Caco-2 (cell line): ENCODE results near the gene REC8. TPM values are rescaled to one million over a fixed set of nuclear protein-coding genes. Genes with fewer than 3 reads are reported as not detected.

ENCODE experiments used
- BruUV-seq: library from RNA; stranded (reverse); fragments of 400-500 nt; replicated peaks from 2 replicates; lab custom pipeline; 2021; lab: Mats Ljungman, UMichigan
- CTCF ChIA-PET: fragments of 300-600 bp; sonication (Branson Sonifier 250); formaldehyde crosslinking; loops from one replicate; lab custom pipeline; 2022; ENCODE audit warnings: antibody characterized with exemption; lab: Charles Lee
- POLR2A ChIA-PET: fragments of 300-600 bp; sonication (Branson Sonifier 250); formaldehyde crosslinking; loops from one replicate; lab custom pipeline; 2022; ENCODE audit warnings: antibody characterized with exemption; lab: Charles Lee
- DNase-seq, 2 experiments: peaks; one replicate each; pipeline versions ENCODE4 v3.0.0 to v3.0.0-alpha.2; 2020 to 2022
- H3K27me3 ChIP-seq: replicated peaks from 2 replicates; pipeline ENCODE4 v1.6.0; 2011; ENCODE audit warnings: low read length; ENCODE audit not compliant: control insufficient read depth, insufficient read depth
- H3K36me3 ChIP-seq: 2 replicates; pipeline ENCODE4 v1.5.1; 2011; ENCODE audit warnings: low read length; ENCODE audit not compliant: control insufficient read depth, insufficient read depth
- H3K4me1 ChIP-seq: fragments of 250-450 bp; sonication (Bioruptor Pico); 2 replicates; pipeline ENCODE4 v1.5.1; 2020; ENCODE audit warnings: mild to moderate bottlenecking
- H3K4me3 ChIP-seq: 2 replicates; pipeline ENCODE4 v1.5.1; 2011; ENCODE audit warnings: low read depth, mild to moderate bottlenecking, control low read depth, low read length
- H3K9me3 ChIP-seq: fragments of 250-450 bp; sonication (Bioruptor Pico); 2 replicates; pipeline ENCODE4 v1.5.1; 2020; ENCODE audit warnings: mild to moderate bottlenecking, moderate library complexity
- H3K27ac Mint-ChIP-seq: one replicate; pipeline ENCODE4 v1.8.0; 2022; ENCODE audit warnings: mixed read lengths; ENCODE audit not compliant: unreplicated experiment
- H3K27me3 Mint-ChIP-seq: one replicate; pipeline ENCODE4 v1.8.0; 2022; ENCODE audit warnings: mixed read lengths; ENCODE audit not compliant: insufficient read depth, unreplicated experiment
- H3K36me3 Mint-ChIP-seq: one replicate; pipeline ENCODE4 v1.8.0; 2022; ENCODE audit warnings: mild to moderate bottlenecking, mixed read lengths; ENCODE audit not compliant: insufficient read depth, unreplicated experiment
- H3K4me1 Mint-ChIP-seq: one replicate; pipeline ENCODE4 v1.8.0; 2022; ENCODE audit warnings: low read depth, mixed read lengths; ENCODE audit not compliant: unreplicated experiment
- H3K4me3 Mint-ChIP-seq: one replicate; pipeline ENCODE4 v1.8.0; 2022; ENCODE audit warnings: mild to moderate bottlenecking, moderate library complexity, mixed read lengths; ENCODE audit not compliant: unreplicated experiment
- H3K9me3 Mint-ChIP-seq: one replicate; pipeline ENCODE4 v1.8.0; 2022; ENCODE audit warnings: mixed read lengths; ENCODE audit not compliant: unreplicated experiment
- intact Hi-C: fragments of 100-400 bp; cut with micrococcal nuclease; formaldehyde crosslinking; loops from one replicate; pipeline ENCODE4 v1.10.0; 2022; ENCODE audit not compliant: unreplicated experiment
- total RNA-seq: library from RNA; stranded (reverse); gene quantifications from 2 replicates; pipeline ENCODE4 v1.2.3, GENCODE V29; 2022
- TF ChIP-seq, protein P1 (sequence below), 2 experiments: fragments of 200-600 bp in 1 of 2; IDR thresholded peaks; 1 replicate in 1 of 2; 2 replicates in 1 of 2; pipeline versions ENCODE4 v1.5.1 to v1.8.0; 2011 to 2022; ENCODE audit warnings: antibody characterized with exemption in 1 of 2, control low read depth in 1 of 2, inconsistent platforms in 1 of 2, low read depth in 1 of 2, low read length in 1 of 2, mild to moderate bottlenecking in 1 of 2, moderate library complexity in 1 of 2; ENCODE audit not compliant: insufficient read depth in 1 of 2, severe bottlenecking in 1 of 2, unreplicated experiment in 1 of 2

The REC8 gene
- total RNA-seq, 1 experiment from 2014 or later, result 8.4 TPM

- H3K27ac Mint-ChIP-seq, result peak overlapping the region; percentile 57
- H3K36me3 Mint-ChIP-seq, result peaks cover 24% of the 10 kb centered on the region
Observed at GRCh38 chr14:24136684-24137528, 35.0 kb upstream of the REC8 start.

GRCh38 chr14:24137529-24138395 lies 34.1 kb upstream of the REC8 start:
- peaks cover 36% of the 10 kb centered on the region for H3K4me1 Mint-ChIP-seq
- Histone ChIP-seq H3K9me3 (no peaks in the 10 kb centered on the region), H3K27me3 (no peaks in the 10 kb centered on the region), H3K4me1 (no peaks in the 10 kb centered on the region; the same call in 1 of the 2 replicates), H3K36me3 (peaks cover 3% of the 10 kb centered on the region), H3K4me3 (no peak overlapping the region)
- H3K27me3 Mint-ChIP-seq, result no peaks in the 10 kb centered on the region
- BruUV-seq, result TSS peak; percentile 56
- H3K27ac Mint-ChIP-seq, result no peak overlapping the region
- TF ChIP-seq, protein P1, sequence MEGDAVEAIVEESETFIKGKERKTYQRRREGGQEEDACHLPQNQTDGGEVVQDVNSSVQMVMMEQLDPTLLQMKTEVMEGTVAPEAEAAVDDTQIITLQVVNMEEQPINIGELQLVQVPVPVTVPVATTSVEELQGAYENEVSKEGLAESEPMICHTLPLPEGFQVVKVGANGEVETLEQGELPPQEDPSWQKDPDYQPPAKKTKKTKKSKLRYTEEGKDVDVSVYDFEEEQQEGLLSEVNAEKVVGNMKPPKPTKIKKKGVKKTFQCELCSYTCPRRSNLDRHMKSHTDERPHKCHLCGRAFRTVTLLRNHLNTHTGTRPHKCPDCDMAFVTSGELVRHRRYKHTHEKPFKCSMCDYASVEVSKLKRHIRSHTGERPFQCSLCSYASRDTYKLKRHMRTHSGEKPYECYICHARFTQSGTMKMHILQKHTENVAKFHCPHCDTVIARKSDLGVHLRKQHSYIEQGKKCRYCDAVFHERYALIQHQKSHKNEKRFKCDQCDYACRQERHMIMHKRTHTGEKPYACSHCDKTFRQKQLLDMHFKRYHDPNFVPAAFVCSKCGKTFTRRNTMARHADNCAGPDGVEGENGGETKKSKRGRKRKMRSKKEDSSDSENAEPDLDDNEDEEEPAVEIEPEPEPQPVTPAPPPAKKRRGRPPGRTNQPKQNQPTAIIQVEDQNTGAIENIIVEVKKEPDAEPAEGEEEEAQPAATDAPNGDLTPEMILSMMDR (IDR thresholded peaks at IDR 0.05; ENCODE audit: insufficient read depth in 1 of 2, low read depth in 1 of 2, low read length in 1 of 2, severe bottlenecking in 1 of 2, unreplicated experiment in 1 of 2), result no peak
- no peak for DNase-seq
- H3K9me3 Mint-ChIP-seq, result no peaks in the 10 kb centered on the region
- ChIA-PET CTCF (interaction anchor here (2.4 kb wide), 1 partner anchor 23 kb away, joined by 8 read pairs; the partner anchor contains the start of gene IRF9), POLR2A (interaction anchor here (2.6 to 3.1 kb wide), 2 partner anchors 9 to 23 kb away, joined by 21 to 57 read pairs; partner anchors contain the start of genes DCAF11, NRL, PSME2 and RNF31)
- H3K4me3 Mint-ChIP-seq, result peak overlapping the region; percentile 43
- intact Hi-C loops, result no loop called here
- peaks cover 24% of the 10 kb centered on the region for H3K36me3 Mint-ChIP-seq

More at GRCh38 chr14:24136684-24137528, 35.0 kb upstream of the REC8 start:
- ChIA-PET POLR2A (interaction anchor here (0.5 to 3.1 kb wide), 5 partner anchors 10 to 43 kb away, joined by 3 to 57 read pairs (median 12); partner anchors contain the start of genes DCAF11, IRF9, NRL and PCK2), CTCF (interaction anchor here (2.4 kb wide), 2 partner anchors 22 to 24 kb away, joined by 8 to 17 read pairs; partner anchors contain the start of genes DCAF11, IRF9 and NRL)
- H3K9me3 Mint-ChIP-seq, result no peaks in the 10 kb centered on the region
- no peak for DNase-seq
- peak overlapping the region; percentile 77 for H3K4me3 Mint-ChIP-seq
- intact Hi-C loops, result loop anchor here (1.0 kb wide), 2 partner anchors 10 to 22 kb away; partner anchors contain the start of gene RNF31
- Histone ChIP-seq H3K9me3 (no peaks in the 10 kb centered on the region), H3K4me1 (no peaks in the 10 kb centered on the region; the same call in 1 of the 2 replicates), H3K27me3 (no peaks in the 10 kb centered on the region), H3K36me3 (peaks cover 3% of the 10 kb centered on the region), H3K4me3 (peak overlapping the region; percentile 90)
- TF ChIP-seq, protein P1 (IDR thresholded peaks at IDR 0.05; ENCODE audit: insufficient read depth in 1 of 2, low read depth in 1 of 2, low read length in 1 of 2, severe bottlenecking in 1 of 2, unreplicated experiment in 1 of 2), result no peak
- no TSS peak for BruUV-seq
- H3K4me1 Mint-ChIP-seq, result peaks cover 35% of the 10 kb centered on the region
- no peaks in the 10 kb centered on the region for H3K27me3 Mint-ChIP-seq
